HG03439 (cell line): ENCODE data around the gene IARS2.
A peak's percentile ranks its signal among the peaks of the same experiment; 100 is the strongest.
"Not testable (repeated sequence)": the region's sequence is repeated elsewhere in the genome, so short reads cannot be mapped to it uniquely, and the experiment has no call there.

Source experiments
- ATAC-seq: cut with Tn5 transposase; IDR thresholded peaks from one replicate; pipeline ENCODE4 v1.9.1; 2021; ENCODE audit warnings: mild to moderate bottlenecking, moderate library complexity; ENCODE audit not compliant: unreplicated experiment

Gene IARS2

DNA sequence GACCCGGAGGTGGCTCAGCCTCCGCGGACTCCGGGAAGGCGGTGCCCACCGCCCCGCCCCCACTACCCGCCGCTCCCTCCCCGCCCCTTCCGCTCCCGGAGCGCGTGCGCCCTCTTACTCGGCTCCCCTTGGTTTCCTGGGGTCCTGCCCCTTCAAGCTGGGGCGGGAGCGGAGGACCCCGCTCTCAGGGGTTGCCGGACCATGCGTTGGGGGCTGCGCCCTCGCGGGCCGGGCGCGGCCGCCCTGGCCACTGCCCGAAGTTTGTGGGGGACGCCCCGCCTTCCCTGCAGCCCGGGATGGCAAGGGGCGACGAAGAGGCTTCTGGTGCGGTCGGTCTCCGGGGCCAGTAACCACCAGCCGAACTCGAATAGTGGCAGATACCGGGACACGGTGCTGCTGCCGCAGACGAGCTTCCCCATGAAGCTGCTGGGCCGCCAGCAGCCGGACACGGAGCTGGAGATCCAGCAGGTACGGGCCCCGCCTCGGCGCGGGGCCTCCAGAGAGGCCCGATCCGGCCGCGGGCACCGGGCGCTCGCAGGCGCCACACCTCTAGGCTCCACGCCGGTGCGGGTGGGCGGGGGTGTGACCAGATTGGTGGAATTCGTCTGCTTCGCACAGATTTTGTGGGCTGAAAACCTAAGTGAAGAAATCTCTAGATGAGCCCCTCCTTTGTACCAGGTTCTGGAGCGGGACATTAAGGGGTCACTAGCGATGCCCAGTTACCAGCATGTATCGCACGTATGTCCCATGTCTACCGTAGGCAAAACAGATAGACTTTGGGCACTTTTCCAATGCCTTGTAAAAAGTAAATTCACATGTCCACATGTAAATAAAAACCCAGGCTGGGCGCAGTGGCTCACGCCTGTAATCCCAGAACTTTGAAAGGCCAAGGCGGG lies at the start of gene IARS2:
Gene IARS2 (plus strand): TSS at position 117 of the 896 bp plus-strand sequence. CDS start 85 bp downstream, at position 202.
- ATAC-seq, result peak; percentile 48

DNA sequence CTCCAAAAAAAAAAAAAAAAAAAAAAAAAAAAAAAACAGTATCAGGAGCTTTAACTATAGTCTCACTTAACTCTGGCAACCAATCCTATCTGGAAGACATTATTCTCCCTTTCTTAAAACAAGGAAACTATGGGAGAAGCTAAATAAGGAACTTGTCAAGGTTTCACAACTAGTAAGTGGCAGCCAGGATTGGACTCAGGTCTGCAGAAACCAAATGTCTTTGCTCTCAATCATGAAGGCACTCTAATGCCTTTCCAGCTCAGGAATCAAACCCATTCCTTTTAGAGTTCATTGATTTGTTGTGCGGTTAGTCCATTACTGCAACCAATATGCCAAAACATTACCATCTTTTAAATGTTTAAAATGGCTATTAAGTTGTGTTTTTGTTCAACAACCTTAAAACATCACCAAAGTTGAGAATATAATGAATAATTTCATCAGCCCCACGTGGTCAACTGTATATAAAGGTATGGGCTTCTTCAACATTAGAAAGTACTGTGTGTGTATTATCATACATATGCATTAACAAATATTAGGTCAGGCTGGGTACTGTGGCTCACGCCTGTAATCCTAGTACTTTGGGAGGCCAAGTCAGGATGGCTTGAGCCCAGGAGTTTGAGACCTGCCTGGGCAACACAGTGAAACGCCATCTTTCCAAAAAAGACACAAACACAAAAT lies 49.1 kb upstream of the IARS2 start:
- no peak for ATAC-seq

DNA sequence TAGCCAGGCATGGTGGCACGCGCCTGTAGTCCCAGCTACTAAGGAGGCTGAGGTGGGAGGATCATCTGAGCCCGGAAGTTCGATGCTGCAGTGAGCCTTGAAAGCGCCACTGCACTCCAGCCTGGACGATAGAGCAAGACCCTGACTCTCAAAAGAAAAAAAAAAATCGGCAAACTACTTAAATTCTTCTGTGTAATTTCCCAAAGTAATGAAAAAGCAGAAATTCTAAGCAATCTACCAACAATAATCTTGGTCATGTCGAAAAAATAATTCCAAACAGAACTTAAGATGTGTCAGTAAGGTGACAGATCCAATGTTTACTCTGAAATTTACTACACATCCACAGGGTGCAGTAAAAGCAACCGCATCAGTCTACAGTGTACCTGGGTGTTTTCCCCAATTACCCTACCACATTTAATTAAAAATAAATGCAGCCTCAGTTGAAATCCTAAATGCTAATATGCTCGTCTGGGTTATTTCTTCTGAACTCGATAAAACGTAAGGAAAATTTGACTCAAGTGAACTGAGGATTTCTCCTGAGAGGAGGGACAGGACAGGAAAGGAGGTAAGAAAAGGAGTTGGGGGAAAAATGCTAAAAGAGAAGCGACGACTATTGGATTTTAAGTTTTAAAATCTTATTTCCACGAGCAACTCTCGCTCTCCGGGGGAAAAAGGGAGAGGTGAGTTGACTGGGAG lies 48.4 kb upstream of the IARS2 start:
- ATAC-seq, result peak; percentile 27

DNA sequence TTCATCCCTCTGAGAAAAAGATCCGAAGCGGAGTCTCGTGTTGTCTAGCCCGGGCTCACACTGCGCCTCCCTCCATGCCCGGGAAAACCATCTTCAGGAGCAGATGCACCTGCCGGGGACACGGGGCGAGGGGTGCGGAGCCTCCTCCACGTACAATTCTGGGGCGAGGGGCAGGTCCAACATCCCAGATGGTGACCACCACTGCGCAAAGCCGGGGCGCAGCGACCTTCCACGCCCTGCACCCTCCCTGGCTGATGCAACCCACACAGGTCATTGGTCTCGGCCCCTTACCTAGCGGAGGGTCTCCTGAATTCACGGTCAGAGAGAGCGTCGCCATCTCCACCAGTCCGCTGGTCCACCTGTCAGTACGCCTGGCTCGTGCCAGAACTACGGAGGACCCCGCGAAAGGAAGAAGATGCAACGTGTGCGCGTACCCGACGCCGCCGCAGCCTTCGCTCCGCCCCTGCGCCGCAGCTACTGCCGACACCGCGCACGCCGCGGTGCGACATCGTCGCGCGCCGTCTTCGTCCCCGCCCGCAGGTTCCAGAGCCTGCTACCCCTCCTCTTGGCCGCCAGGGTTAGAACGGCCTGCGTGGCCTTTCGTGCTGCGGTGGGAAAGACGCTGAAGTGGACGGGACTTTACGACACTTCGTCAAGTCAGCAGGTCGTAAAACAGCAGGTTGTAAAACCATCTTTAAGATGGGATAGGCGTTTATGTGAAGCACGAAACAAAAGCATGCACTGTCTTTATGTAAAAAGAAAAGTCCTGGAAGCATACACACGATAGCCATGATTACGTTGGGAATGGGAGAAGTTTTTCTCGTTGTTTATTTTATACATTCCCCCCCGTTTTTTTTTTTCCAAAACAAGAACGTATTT lies 47.6 kb upstream of the IARS2 start, which contains the start of gene EPRS1:
Gene EPRS1 (minus strand): TSS at position 454 of the 879 bp plus-strand sequence. CDS start 117 bp downstream, at position 337.
- ATAC-seq, result peak; percentile 97

DNA sequence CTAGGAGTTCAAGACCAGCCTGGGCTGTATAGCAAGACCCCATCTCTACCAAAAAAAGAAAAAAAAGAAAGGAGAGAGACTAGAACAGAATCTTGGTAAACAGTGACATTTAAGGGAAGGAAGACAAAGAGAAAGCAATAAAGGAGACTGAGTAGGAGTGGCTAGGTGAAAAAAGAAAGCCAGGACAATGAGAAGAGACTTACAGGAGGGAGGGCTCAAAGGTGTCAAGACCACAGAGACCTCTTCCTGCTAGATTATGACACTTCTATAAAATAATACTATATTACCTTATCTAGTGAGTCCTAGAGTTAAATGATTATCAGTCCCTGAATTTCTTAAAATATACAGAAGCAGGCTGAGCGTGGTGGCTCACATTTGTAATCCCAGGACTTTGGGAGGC lies 37.6 kb upstream of the IARS2 start:
- no peak for ATAC-seq

DNA sequence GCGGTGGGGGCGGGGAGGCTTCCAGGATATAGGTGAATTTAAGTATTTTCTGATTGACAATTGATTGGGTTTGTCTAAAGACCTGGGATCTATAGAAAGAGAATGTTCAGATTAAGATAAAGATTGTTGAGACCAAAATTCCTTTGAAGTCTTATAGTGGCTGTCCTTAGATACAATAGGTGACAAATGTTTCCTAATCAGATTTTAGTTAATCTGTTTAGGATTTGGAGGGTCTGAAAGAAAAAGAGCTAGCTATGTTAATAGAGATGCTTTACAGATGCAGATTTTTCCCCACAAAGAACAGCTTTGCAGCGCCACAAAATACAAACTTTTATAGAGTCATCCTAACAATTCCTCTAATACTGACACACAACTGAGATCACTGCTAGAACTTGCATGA lies 33.1 kb upstream of the IARS2 start:
- no peak for ATAC-seq

DNA sequence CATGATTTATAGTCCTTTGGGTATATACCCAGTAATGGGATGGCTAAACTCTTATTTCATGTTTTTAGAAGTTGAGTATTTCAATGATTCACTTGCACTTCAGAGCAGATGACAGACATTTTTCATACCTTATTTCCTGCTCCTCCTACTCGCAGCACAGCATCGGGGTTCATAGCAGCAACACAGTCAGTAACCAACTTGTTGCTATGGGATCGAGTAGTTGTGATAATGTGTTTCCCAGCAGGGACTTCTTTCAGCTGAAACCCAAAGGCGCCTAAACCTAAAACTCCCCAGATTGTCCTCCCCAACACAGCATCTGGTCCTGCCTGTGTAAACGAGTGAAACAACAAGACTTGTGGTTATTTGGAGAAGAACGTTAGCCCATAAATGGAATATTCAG lies 31.3 kb upstream of the IARS2 start:
- ATAC-seq, result no peak

DNA sequence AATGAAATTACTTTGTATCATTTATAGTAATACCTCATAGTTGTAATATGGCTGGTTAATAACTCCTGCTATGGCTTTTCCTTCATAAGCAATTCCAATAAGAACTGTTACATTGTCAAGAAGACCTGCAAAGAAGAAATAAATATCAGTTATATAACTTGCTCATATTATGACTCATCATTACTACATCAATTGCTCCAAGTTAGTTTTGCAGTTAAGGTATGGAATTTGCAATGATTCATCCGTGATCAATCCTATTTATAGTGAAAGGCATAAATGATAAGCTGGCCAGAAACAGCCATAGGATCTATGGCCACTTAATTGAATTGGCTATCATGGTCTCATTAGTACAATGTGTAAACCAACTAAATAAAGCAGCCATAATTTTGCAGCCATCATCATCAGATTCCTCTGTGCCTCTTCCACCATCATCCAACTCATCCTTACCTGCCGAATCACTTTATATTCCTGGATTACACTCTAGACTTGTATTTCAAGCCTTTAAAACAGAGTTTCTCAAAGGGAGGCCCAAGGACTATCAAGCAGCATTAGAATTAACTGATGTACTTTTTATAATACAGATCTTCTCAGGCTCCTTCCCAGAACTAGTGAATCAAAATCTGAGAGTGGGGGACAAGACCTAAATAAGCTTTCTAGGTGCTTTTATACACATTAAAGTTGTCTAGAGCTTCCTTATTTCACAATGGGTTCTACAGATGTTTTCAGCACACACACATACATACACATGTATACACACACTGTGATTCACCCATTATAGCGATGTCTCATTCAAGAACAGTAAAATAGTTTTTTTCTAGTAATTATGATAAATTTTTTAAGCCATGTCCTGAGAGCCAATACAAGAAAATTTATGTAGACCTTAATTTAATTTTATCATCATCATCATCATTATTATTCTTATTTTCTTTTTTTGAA lies 26.4 kb upstream of the IARS2 start:
- ATAC-seq, result no peak

DNA sequence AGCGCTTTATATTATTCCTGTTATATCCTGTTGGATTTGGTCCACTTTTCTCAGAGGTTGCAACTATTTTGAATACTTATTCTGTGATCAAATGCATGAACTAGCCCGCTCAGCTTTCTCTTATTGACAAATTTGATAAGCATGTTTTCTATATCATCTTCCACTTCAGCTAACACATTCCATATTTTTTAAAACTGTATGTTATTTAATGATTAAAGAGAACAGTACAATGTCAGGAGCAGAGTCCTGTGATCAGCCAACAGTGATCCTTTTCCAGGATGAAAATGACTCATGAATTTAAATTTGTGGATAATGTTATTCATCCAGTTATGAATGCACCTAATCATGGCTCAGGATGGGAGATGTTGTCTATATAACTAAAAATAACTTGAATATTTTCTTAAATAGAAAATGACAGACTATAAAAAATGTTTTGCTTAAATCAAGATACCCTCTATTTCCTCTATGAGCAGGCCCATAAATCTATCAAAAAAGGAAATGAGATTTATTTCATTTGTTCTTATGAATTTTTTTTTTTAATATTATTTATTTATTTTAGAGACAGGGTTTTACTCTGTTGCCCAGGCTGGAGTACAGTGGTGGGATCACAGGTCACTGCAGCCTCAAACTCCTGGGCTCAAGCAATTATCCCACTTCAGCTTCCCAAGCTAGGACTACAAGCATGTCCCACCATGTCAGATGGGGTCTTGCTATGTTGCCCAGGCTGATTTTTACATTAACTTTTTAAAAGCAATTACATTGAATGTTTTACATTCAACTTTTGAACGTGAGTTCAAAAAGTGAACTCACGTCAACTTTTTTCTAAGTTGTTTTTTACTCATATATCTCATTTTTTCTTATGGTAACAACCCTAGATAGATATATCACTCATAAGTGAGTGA lies 16.8 kb upstream of the IARS2 start:
- no peak for ATAC-seq

DNA sequence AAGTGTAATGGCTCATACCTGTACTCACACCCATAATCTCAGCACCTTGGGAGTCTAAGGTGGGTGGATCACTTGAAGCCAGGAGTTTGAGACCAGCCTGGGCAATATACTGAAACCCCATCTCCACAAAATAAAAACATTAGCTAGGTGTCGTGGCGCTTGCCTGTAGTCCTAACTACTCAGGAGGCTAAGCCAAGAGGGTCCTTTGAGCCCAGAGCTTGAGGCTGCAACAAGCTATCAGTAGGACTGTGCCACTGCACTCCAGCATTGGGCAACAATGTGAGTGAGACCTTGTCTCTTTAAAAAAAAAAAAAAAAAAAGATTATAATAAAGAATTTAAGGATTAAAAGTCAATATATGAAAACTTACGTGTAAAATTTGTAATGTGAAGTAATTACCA lies 16.0 kb upstream of the IARS2 start:
- no peak for ATAC-seq

DNA sequence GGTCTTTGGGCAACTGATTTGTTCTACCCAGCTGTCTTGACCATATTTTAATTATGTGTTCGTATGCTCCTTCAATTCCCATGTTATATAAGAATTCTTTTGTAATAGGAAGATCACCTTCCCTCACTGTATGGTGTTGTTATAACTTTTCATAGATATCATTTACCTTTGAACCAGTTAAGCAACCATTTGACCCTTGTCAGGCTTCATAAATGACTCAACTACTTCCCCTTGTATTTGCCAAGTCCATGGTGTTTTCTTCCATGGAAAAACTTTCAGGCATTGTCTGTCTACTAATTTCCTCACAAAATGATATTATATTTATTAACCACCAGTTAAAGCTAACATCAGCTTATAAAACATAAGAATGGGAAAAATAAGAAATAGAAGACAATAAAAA lies 9.5 kb upstream of the IARS2 start:
- no peak for ATAC-seq

DNA sequence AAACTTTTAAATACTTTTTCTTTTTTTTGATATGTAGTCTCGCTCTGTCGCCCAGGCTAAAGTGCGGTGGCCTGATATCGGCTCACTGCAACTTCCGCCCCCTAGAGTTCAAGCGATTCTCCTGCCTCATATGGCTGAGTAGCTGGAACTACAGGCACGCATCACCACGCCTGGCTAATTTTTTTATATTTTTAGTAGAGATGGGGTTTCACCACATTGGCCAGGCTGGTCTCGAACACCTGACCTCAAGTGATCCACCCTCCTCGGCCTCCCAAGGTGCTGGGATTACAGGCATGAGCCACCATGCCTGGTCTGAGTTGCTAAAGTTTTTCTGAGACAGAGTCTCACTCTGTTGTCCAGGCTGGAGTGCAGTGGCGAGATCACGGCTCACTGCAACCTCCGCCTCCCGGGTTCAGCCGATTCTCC lies 7.7 kb upstream of the IARS2 start:
- ATAC-seq, result peak; percentile 34

DNA sequence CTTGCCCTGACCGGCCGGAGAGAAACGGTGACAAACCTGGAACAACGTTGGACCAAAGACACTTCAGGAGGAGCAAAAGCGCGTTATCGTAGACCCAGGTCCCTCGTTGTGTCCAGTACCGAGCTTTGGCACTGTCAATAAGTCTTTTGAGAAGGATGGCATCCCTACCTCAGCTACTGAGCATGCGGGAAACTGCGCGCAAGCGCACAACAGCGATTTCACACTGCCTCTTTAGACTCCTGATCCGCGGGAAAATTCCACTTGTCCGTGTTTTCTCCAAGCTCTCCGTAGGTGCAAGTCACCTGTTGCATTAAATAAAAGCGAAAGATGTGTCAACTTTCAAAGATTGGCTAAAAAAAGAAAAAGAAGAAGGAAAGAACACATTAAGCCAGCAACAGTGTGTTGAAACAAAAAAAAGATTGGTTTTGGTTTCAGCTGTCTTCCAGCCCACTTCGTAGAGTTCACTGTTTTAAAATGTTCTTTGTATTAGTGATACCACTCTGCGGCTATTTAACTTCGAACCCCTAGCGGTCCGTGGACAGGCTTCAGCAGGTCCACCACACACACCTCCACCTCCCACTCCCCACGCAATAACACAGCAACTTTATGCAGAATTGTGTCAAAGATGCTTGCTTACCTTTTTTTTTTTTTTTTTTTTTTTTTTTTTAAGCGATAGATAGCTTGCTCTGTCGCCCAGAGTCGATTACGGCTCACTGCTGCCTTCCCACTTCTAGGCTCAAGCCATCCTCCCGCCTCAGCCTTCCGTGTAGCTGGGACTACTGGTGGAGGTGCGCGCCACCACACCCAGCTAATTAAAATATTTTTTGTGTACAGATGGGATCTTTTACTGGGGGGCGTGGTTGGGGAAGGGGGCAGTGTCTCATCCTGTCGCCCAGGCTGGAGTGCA lies 4.0 kb upstream of the IARS2 start, which contains the start of gene BPNT1:
Gene BPNT1 (minus strand): TSS at position 139 of the 907 bp plus-strand sequence. CDS start 9,942 bp downstream, outside the sequence.
- peak; percentile 69 for ATAC-seq

DNA sequence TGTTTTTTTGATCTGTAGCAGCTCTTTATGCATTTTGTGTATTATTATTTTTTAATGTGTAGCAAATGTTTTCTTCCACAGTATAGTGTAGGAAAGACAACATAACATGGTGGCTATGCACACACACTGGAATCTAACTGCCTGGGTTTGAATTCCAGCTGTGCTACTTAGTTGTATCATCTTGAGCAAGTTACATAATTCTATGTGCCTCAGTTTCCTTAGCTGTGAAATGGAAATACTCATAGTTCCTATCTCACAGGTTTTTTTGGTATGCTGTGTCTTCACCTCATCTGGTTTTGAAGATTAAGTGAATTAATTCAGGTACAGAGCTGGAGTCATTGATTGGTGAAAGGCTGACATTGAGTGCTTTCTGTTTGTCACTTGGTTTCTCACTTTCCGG lies 1.2 kb upstream of the IARS2 start:
- no peak for ATAC-seq

DNA sequence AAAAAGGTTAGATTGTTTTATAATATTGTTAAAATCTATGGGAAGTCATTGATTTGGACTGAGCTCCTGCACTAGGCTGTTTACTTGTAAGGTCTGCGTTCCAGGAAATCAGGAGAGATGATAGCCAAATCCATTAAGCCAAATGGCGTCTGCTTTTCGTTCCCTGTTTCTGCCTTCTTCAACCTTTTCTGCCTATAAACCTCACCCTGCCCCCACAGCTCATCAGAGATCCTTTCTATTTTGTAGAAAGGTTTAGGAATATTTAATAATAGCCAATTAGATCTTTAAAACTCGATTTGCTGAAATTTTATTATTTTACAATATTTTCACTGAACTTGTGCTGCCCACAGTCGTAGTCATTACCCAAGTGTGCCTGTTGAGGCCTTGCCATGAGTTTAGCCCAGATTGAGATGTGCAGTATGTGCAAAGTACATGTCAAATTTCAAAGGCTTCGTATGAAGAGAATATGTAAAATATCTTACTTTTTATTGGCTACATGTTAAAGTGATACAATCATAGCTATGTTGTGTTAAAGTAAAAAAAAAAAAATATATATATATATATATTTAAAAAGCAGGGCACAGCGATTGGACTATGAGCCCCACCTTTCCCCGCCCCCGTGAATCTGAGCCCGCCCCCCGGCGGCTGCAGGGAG lies 444 bp upstream of the IARS2 start:
- ATAC-seq, result peak; percentile 5

DNA sequence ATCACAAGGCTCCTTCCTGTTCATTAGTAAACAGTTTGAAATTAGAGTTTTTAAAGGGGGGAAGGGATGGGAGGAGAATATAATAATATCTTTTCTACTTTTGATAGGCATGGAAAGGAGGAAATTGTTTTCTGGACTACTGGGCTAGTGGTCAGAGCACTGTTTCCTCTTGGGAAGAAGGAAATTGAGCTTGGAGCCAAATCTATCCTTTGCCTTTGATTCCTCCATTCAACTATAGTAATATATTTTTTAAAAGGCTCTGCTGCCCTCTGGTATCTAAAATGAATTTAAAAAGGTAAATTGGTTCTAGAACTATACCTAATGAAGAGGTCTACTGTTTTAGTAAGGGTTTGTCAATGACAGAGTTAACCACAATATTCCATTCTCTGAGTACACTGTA lies 5.9 kb downstream of the IARS2 start:
- ATAC-seq, result no peak

DNA sequence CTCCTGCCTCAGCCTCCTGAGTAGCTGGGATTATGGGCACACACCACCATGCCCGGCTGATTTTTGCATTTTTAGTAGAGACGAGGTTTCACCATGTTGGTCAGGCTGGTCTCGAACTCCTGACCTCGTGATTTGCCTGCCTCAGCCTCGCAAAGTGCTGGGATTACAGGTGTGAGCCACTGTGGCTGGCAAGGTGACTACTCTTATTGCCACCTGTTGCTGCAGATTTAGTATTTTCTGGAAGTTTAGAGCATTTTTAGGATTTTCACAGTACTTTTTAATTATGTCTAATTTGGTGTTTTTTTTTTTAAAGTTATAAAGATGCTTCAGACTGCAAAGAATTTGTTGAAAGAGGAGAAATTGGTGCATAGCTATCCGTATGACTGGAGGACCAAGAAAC lies 16.5 kb downstream of the IARS2 start:
- ATAC-seq, result not testable (repeated sequence)
